Activated T-helper 1 cell treated with anti-CD3 and anti-CD28 coated beads, Interleukin-12 subunit alpha, Interleukin-12 subunit beta, Interleukin-2, Interleukin-4 antibody, amounts not matched to agents 30 ng/mL and 10 ng/mL and 1 ng/mL, durations not matched to agents 14 hours and 24 hours and 36 hours (primary cell): ENCODE results near the gene SLC35F3. TPM values are rescaled to one million over a fixed set of nuclear protein-coding genes. Genes with fewer than 3 reads are reported as not detected.
A peak's percentile ranks its signal among the peaks of the same experiment; 100 is the strongest.
"Not testable (repeated sequence)": the region's sequence is repeated elsewhere in the genome, so short reads cannot be mapped to it uniquely, and the experiment has no call there.

Source experiments
- DNase-seq: peaks from one replicate; pipeline ENCODE4 v3.0.0; 2021; ENCODE audit warnings: low spot score
- H3K27ac Mint-ChIP-seq: one replicate; pipeline ENCODE4 v1.8.0; 2021; ENCODE audit warnings: mild to moderate bottlenecking, mixed read lengths
- H3K27me3 Mint-ChIP-seq: one replicate; pipeline ENCODE4 v1.8.0; 2022; ENCODE audit warnings: mild to moderate bottlenecking, moderate library complexity, mixed read lengths; ENCODE audit not compliant: insufficient read depth
- H3K36me3 Mint-ChIP-seq: one replicate; pipeline ENCODE4 v1.8.0; 2021; ENCODE audit warnings: low read depth, mixed read lengths
- H3K4me1 Mint-ChIP-seq: one replicate; pipeline ENCODE4 v1.8.0; 2021; ENCODE audit warnings: low read depth, mixed read lengths
- H3K4me3 Mint-ChIP-seq: one replicate; pipeline ENCODE4 v1.8.0; 2021; ENCODE audit warnings: mild to moderate bottlenecking, moderate library complexity, mixed read lengths
- H3K9me3 Mint-ChIP-seq: one replicate; pipeline ENCODE4 v1.8.0; 2021; ENCODE audit warnings: mixed read lengths
- intact Hi-C: fragments of 100-400 bp; cut with micrococcal nuclease; formaldehyde crosslinking; loops from one replicate; pipeline ENCODE4 v1.15.1; 2024
- total RNA-seq: library from RNA; stranded (reverse); gene quantifications from 2 replicates; pipeline ENCODE4 v1.2.3, GENCODE V29; 2022

SLC35F3 gene
- total RNA-seq, 1 donor from 2014 or later: 7.9 TPM

GRCh38 chr1:234240680-234241079, 336.2 kb downstream of the SLC35F3 start:
- no peak overlapping the region for H3K27ac Mint-ChIP-seq
- peaks cover 9% of the 10 kb centered on the region for H3K4me1 Mint-ChIP-seq
- H3K36me3 Mint-ChIP-seq: peaks cover 1% of the 10 kb centered on the region
- DNase-seq: no peak
- H3K27me3 Mint-ChIP-seq: peaks cover 21% of the 10 kb centered on the region
- H3K4me3 Mint-ChIP-seq: no peak overlapping the region
- intact Hi-C loops: no loop called here
- H3K9me3 Mint-ChIP-seq: no peaks in the 10 kb centered on the region

GRCh38 chr1:234241941-234242490, 337.5 kb downstream of the SLC35F3 start:
- Mint-ChIP-seq H3K27ac (no peak overlapping the region), H3K27me3 (peaks cover 19% of the 10 kb centered on the region), H3K4me3 (no peak overlapping the region), H3K36me3 (peaks cover 4% of the 10 kb centered on the region), H3K4me1 (peaks cover 13% of the 10 kb centered on the region), H3K9me3 (peaks cover 7% of the 10 kb centered on the region)
- no peak for DNase-seq
- intact Hi-C loops: no loop called here

- DNase-seq: no peak
- intact Hi-C loops: loop anchor here (1.0 kb wide), 1 partner anchor 27 kb away; no protein-coding TSS in a partner anchor
- no peak overlapping the region for H3K27ac Mint-ChIP-seq
- H3K36me3 Mint-ChIP-seq: peaks cover 3% of the 10 kb centered on the region
- peaks cover 14% of the 10 kb centered on the region for H3K27me3 Mint-ChIP-seq
- no peak overlapping the region for H3K4me3 Mint-ChIP-seq
- H3K4me1 Mint-ChIP-seq: peaks cover 13% of the 10 kb centered on the region
- H3K9me3 Mint-ChIP-seq: peaks cover 17% of the 10 kb centered on the region
These were observed 339.2 kb downstream of the SLC35F3 start for GRCh38 chr1:234243521-234244260.

- intact Hi-C loops: loop anchor here (1.0 kb wide), 1 partner anchor 26 kb away; no protein-coding TSS in a partner anchor
- peaks cover 20% of the 10 kb centered on the region for H3K9me3 Mint-ChIP-seq
- H3K36me3 Mint-ChIP-seq: peaks cover 3% of the 10 kb centered on the region
- peaks cover 12% of the 10 kb centered on the region for H3K27me3 Mint-ChIP-seq
- H3K4me3 Mint-ChIP-seq: no peak overlapping the region
- DNase-seq: no peak
- H3K4me1 Mint-ChIP-seq: peaks cover 13% of the 10 kb centered on the region
- no peak overlapping the region for H3K27ac Mint-ChIP-seq
These were observed 340.0 kb downstream of the SLC35F3 start for GRCh38 chr1:234244482-234244881.

GRCh38 chr1:234246638-234247116, 342.2 kb downstream of the SLC35F3 start:
- intact Hi-C loops: no loop called here
- H3K36me3 Mint-ChIP-seq: peaks cover 3% of the 10 kb centered on the region
- H3K27ac Mint-ChIP-seq: no peak overlapping the region
- peaks cover 13% of the 10 kb centered on the region for H3K4me1 Mint-ChIP-seq
- H3K4me3 Mint-ChIP-seq: no peak overlapping the region
- H3K9me3 Mint-ChIP-seq: peaks cover 20% of the 10 kb centered on the region
- H3K27me3 Mint-ChIP-seq: peaks cover 11% of the 10 kb centered on the region
- no peak for DNase-seq

GRCh38 chr1:234247746-234248145, 343.3 kb downstream of the SLC35F3 start:
- Mint-ChIP-seq H3K4me1 (peaks cover 13% of the 10 kb centered on the region), H3K27me3 (peaks cover 12% of the 10 kb centered on the region), H3K9me3 (peaks cover 20% of the 10 kb centered on the region)
- H3K27ac Mint-ChIP-seq, H3K4me3 Mint-ChIP-seq, intact Hi-C loops, DNase-seq, H3K36me3 Mint-ChIP-seq: not testable (repeated sequence)

- H3K9me3 Mint-ChIP-seq: peaks cover 20% of the 10 kb centered on the region
- peaks cover 4% of the 10 kb centered on the region for H3K4me1 Mint-ChIP-seq
- H3K36me3 Mint-ChIP-seq: peaks cover 3% of the 10 kb centered on the region
- DNase-seq: no peak
- H3K27me3 Mint-ChIP-seq: peaks cover 9% of the 10 kb centered on the region
- no peak overlapping the region for H3K27ac Mint-ChIP-seq
- H3K4me3 Mint-ChIP-seq: no peak overlapping the region
- intact Hi-C loops: no loop called here
These were observed 346.3 kb downstream of the SLC35F3 start for GRCh38 chr1:234250747-234251146.

- no peaks in the 10 kb centered on the region for H3K36me3 Mint-ChIP-seq
- no peaks in the 10 kb centered on the region for H3K4me1 Mint-ChIP-seq
- no peak for DNase-seq
- intact Hi-C loops: no loop called here
- H3K27me3 Mint-ChIP-seq: peaks cover 11% of the 10 kb centered on the region
- H3K9me3 Mint-ChIP-seq: peaks cover 12% of the 10 kb centered on the region
- no peak overlapping the region for H3K4me3 Mint-ChIP-seq
- no peak overlapping the region for H3K27ac Mint-ChIP-seq
These were observed 349.3 kb downstream of the SLC35F3 start for GRCh38 chr1:234253732-234254131.

- peaks cover 13% of the 10 kb centered on the region for H3K4me1 Mint-ChIP-seq
These were observed 351.9 kb downstream of the SLC35F3 start for GRCh38 chr1:234256359-234256758.

GRCh38 chr1:234258071-234258470, 353.6 kb downstream of the SLC35F3 start:
- peaks cover 12% of the 10 kb centered on the region for H3K27me3 Mint-ChIP-seq
- H3K4me1 Mint-ChIP-seq: peaks cover 15% of the 10 kb centered on the region
- DNase-seq: no peak
- H3K4me3 Mint-ChIP-seq: no peak overlapping the region
- H3K27ac Mint-ChIP-seq: no peak overlapping the region
- no peaks in the 10 kb centered on the region for H3K36me3 Mint-ChIP-seq
- intact Hi-C loops: no loop called here
- peaks cover 9% of the 10 kb centered on the region for H3K9me3 Mint-ChIP-seq

More at GRCh38 chr1:234256359-234256758, 351.9 kb downstream of the SLC35F3 start:
- Mint-ChIP-seq H3K27me3 (peaks cover 11% of the 10 kb centered on the region), H3K36me3 (no peaks in the 10 kb centered on the region), H3K27ac (no peak overlapping the region), H3K4me3 (no peak overlapping the region), H3K9me3 (peaks cover 9% of the 10 kb centered on the region)
- DNase-seq: no peak
- intact Hi-C loops: no loop called here

GRCh38 chr1:234260578-234260977, 356.1 kb downstream of the SLC35F3 start:
- intact Hi-C loops: no loop called here
- H3K4me3 Mint-ChIP-seq: no peak overlapping the region
- no peaks in the 10 kb centered on the region for H3K36me3 Mint-ChIP-seq
- H3K27ac Mint-ChIP-seq: peak overlapping the region; percentile 13
- H3K9me3 Mint-ChIP-seq: peaks cover 9% of the 10 kb centered on the region
- no peak for DNase-seq
- peaks cover 6% of the 10 kb centered on the region for H3K27me3 Mint-ChIP-seq
- peaks cover 15% of the 10 kb centered on the region for H3K4me1 Mint-ChIP-seq

GRCh38 chr1:234261545-234261944, 357.1 kb downstream of the SLC35F3 start:
- intact Hi-C loops: no loop called here
- H3K4me1 Mint-ChIP-seq: peaks cover 15% of the 10 kb centered on the region
- peaks cover 9% of the 10 kb centered on the region for H3K9me3 Mint-ChIP-seq
- DNase-seq: no peak
- H3K36me3 Mint-ChIP-seq: no peaks in the 10 kb centered on the region
- H3K4me3 Mint-ChIP-seq: no peak overlapping the region
- H3K27me3 Mint-ChIP-seq: peaks cover 4% of the 10 kb centered on the region
- H3K27ac Mint-ChIP-seq: no peak overlapping the region

GRCh38 chr1:234262007-234262753, 357.7 kb downstream of the SLC35F3 start:
- H3K27ac Mint-ChIP-seq: no peak overlapping the region
- H3K4me1 Mint-ChIP-seq: peaks cover 15% of the 10 kb centered on the region
- no peak overlapping the region for H3K4me3 Mint-ChIP-seq
- H3K36me3 Mint-ChIP-seq: no peaks in the 10 kb centered on the region
- peaks cover 2% of the 10 kb centered on the region for H3K27me3 Mint-ChIP-seq
- intact Hi-C loops: no loop called here
- H3K9me3 Mint-ChIP-seq: peaks cover 8% of the 10 kb centered on the region
- no peak for DNase-seq
